ENCODE data around the gene SYNGR3.
"Not testable (repeated sequence)": the region's sequence is repeated elsewhere in the genome, so short reads cannot be mapped to it uniquely, and the experiment has no call there.

The SYNGR3 gene

GRCh38 chr16:1953734-1954133, 36.0 kb upstream of the SYNGR3 start:
- no peaks in the 10 kb centered on the region for H3K9me2 ChIP-seq (replicated peaks; ENCODE audit: insufficient read depth, low read length)
- no peaks in the 10 kb centered on the region for H3K36me3 ChIP-seq (ENCODE audit: low read length)
- no peaks in the 10 kb centered on the region for H3K79me2 ChIP-seq (ENCODE audit: insufficient read depth, low read length)
- H3K9me3 ChIP-seq (ENCODE audit: insufficient read depth, low read length), result no peaks in the 10 kb centered on the region
- no peak overlapping the region for H3K4me2 ChIP-seq (ENCODE audit: low read depth, low read length, poor library complexity, severe bottlenecking)
- TF ChIP-seq CTCF (IDR thresholded peaks at IDR 0.05; ENCODE audit: insufficient read depth, low read length, poor library complexity, severe bottlenecking) (no peak), EZH2phosphoT487 (conservative IDR thresholded peaks at IDR 0.05; ENCODE audit: low read length) (no peak)
- no peak overlapping the region for H3K4me3 ChIP-seq (ENCODE audit: insufficient read depth, low read length, poor library complexity, severe bottlenecking)
- H3F3A ChIP-seq (ENCODE audit: insufficient read depth), result no peaks in the 10 kb centered on the region
- no peaks in the 10 kb centered on the region for H4K20me1 ChIP-seq (ENCODE audit: low read depth, low read length)
- H3K9ac ChIP-seq (ENCODE audit: low read length), result no peak overlapping the region
- no peaks in the 10 kb centered on the region for H3K27me3 ChIP-seq (ENCODE audit: low read length)
- H3K27ac ChIP-seq (ENCODE audit: low read depth, low read length), result no peak overlapping the region
- no peak overlapping the region for H2AFZ ChIP-seq (ENCODE audit: low read depth, low read length, severe bottlenecking)

GRCh38 chr16:1957434-1958142, 32.2 kb upstream of the SYNGR3 start:
- H3K4me3 ChIP-seq (ENCODE audit: insufficient read depth, low read length, poor library complexity, severe bottlenecking); H3K36me3 ChIP-seq (ENCODE audit: low read length); H3K9me2 ChIP-seq (replicated peaks; ENCODE audit: insufficient read depth, low read length); H3K9me3 ChIP-seq (ENCODE audit: insufficient read depth, low read length); H3K9ac ChIP-seq (ENCODE audit: low read length); H3K79me2 ChIP-seq (ENCODE audit: insufficient read depth, low read length); H3K27ac ChIP-seq (ENCODE audit: low read depth, low read length); H4K20me1 ChIP-seq (ENCODE audit: low read depth, low read length); H3K27me3 ChIP-seq (ENCODE audit: low read length); H2AFZ ChIP-seq (ENCODE audit: low read depth, low read length, severe bottlenecking); H3K4me2 ChIP-seq (ENCODE audit: low read depth, low read length, poor library complexity, severe bottlenecking): not testable (repeated sequence)
- H3F3A ChIP-seq (ENCODE audit: insufficient read depth), result peaks cover 24% of the 10 kb centered on the region

- not testable (repeated sequence) for H4K20me1 ChIP-seq (ENCODE audit: low read depth, low read length); H3K9ac ChIP-seq (ENCODE audit: low read length); H3K9me3 ChIP-seq (ENCODE audit: insufficient read depth, low read length); H2AFZ ChIP-seq (ENCODE audit: low read depth, low read length, severe bottlenecking); H3K27ac ChIP-seq (ENCODE audit: low read depth, low read length); H3K27me3 ChIP-seq (ENCODE audit: low read length); H3K36me3 ChIP-seq (ENCODE audit: low read length); H3K4me2 ChIP-seq (ENCODE audit: low read depth, low read length, poor library complexity, severe bottlenecking); H3K9me2 ChIP-seq (replicated peaks; ENCODE audit: insufficient read depth, low read length); H3K4me3 ChIP-seq (ENCODE audit: insufficient read depth, low read length, poor library complexity, severe bottlenecking)
- H3K79me2 ChIP-seq (ENCODE audit: insufficient read depth, low read length), result peaks cover 11% of the 10 kb centered on the region
- peaks cover 29% of the 10 kb centered on the region for H3F3A ChIP-seq (ENCODE audit: insufficient read depth)
These were observed 31.7 kb upstream of the SYNGR3 start for GRCh38 chr16:1958143-1958491.

DNA sequence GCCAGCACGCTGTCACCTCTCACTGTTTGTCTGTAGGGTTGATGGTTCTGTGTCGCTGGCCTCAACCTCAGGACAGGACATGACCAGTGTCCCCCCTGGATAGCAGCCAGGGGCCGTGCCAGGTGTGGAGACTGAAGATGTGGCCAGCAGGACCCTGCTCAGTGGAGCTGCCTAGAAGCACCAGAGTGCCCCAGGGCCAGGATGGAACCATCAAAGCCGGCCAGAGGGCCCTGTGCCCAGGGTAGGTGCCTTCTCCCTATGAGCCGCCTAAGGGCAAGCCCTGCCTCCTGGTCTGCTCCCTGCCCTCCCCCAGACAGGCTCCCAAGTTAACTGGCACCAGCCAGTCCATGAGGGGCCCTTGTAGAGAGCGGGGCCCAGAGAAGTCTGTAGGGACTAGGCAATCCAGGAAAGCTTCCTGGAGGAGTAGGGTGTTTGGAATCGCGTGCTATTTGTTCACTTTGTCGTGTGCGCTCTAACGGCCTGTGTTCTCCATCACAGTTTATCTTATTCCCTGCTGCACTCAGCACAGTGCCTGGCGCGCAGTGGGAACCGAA, 31.0 kb upstream of the SYNGR3 start:
- H3K27ac ChIP-seq (ENCODE audit: low read depth, low read length), result no peak overlapping the region
- H3K36me3 ChIP-seq (ENCODE audit: low read length), result peaks cover 11% of the 10 kb centered on the region
- H3K9ac ChIP-seq (ENCODE audit: low read length), result peak overlapping the region; percentile 81
- no peaks in the 10 kb centered on the region for H3K27me3 ChIP-seq (ENCODE audit: low read length)
- peak overlapping the region; percentile 46 for H3K4me2 ChIP-seq (ENCODE audit: low read depth, low read length, poor library complexity, severe bottlenecking)
- no peak for TF ChIP-seq EZH2phosphoT487 (conservative IDR thresholded peaks at IDR 0.05; ENCODE audit: low read length)
- TF ChIP-seq CTCF (IDR thresholded peaks at IDR 0.05; ENCODE audit: insufficient read depth, low read length, poor library complexity, severe bottlenecking), result no peak
- H3K9me3 ChIP-seq (ENCODE audit: insufficient read depth, low read length), result no peaks in the 10 kb centered on the region
- peaks cover 36% of the 10 kb centered on the region for H3F3A ChIP-seq (ENCODE audit: insufficient read depth)
- peak overlapping the region; percentile 85 for H2AFZ ChIP-seq (ENCODE audit: low read depth, low read length, severe bottlenecking)
- peaks cover 18% of the 10 kb centered on the region for H3K79me2 ChIP-seq (ENCODE audit: insufficient read depth, low read length)
- no peak overlapping the region for H3K4me3 ChIP-seq (ENCODE audit: insufficient read depth, low read length, poor library complexity, severe bottlenecking)
- no peaks in the 10 kb centered on the region for H4K20me1 ChIP-seq (ENCODE audit: low read depth, low read length)
- no peaks in the 10 kb centered on the region for H3K9me2 ChIP-seq (replicated peaks; ENCODE audit: insufficient read depth, low read length)

Measured in SU-DHL-6 (cell line).